ENCODE results near the gene TIE1.

Gene TIE1

DNA sequence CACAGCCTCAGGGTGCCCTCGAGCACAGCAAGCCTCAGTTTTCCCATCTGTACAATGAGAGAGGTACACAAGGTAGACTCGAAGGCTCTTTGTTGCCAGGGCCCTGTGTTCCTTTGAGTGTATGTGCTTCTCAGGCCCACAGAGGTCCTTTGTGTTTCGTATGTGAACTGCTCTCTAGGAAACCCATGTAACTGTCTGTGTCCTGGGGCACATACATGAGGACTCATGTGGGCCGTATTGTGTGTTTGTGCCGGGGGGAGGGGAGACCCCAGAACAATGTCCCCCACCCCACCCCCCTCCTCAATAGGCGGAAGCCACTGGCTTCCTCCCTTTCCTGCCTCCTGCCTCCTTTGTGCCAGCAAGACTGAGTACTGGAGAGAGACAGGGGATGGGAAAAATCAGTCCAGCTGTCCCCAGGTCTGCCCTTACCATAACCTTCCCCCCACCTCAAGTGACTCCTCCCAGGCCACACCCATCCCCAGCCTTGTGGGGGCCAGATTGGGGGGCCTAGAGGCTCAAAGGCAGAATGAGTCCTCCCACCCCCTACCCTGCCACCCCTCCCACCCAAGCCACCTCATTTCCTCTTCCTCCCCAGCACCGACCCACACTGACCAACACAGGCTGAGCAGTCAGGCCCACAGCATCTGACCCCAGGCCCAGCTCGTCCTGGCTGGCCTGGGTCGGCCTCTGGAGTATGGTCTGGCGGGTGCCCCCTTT, at the start of gene TIE1:
TSS of gene TIE1 (plus strand) at position 605 of the 717 bp plus-strand sequence. CDS start at position 695, 90 bp downstream.
- no peak within 1 kb of the TSS for H3K9ac ChIP-seq (ENCODE audit: low read length)
- no peak within 1 kb of the TSS for H3K27ac ChIP-seq (ENCODE audit: low read depth, low read length)

DNA sequence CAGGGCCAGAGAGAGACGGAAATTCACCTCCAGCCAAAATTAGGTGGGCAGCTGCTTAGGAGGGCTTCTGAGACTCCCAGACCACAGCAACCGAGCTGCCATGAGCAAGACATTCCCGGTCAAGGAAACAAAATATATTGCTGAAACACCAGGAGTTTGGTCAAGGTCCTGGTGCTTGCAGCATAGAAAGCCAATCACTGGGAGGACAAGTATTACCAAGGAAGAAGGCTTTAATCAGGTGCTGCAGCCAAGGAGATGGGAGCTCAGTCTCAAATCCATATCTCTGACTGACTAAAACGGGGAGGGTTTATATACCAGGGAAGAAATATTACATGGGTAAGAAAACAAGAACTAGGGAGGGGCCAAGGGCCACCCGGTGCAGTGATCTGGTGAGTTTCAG, 49.8 kb upstream of the TIE1 start:
- Histone ChIP-seq H3K27ac (ENCODE audit: low read depth, low read length) (no peak overlapping the region), H3K4me3 (ENCODE audit: low read depth, low read length) (no peak overlapping the region), H3K27me3 (ENCODE audit: control insufficient read depth, insufficient read depth, low read length) (no peaks in the 10 kb centered on the region)

More for the DNA sequence above, at the start of gene TIE1:
- H3K4me1 ChIP-seq (ENCODE audit: control insufficient read depth, insufficient read depth, low read length), result peaks cover 26% of the 10 kb centered on the region
- H3K36me3 ChIP-seq (ENCODE audit: control insufficient read depth, insufficient read depth, low read length), result no peaks in the 10 kb centered on the region
- no peaks in the 10 kb centered on the region for H3K9me3 ChIP-seq (ENCODE audit: control insufficient read depth, insufficient read depth, low read depth, low read length)
- H3K4me3 ChIP-seq (ENCODE audit: low read depth, low read length), result no peak within 1 kb of the TSS
- no peaks in the 10 kb centered on the region for H3K27me3 ChIP-seq (ENCODE audit: control insufficient read depth, insufficient read depth, low read length)

DNA sequence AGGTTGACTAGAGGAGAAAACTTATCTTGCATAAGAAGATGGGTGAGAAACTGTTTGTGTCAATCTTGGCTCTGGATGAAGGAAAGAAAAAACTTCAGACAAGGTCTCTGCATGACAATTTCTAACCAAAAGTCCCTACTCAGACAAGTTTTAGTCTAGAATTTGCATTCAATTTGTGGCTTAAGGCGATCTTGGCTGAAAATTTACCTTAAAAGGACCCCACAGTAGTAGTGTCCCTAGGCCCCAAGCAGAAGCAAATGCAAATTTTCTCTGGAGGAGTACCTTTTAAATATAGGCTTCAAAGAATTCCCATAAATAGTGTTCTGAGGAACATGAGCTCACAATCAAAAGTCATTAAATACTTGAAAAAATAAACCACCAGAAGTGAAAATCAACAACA, 48.6 kb upstream of the TIE1 start:
- Histone ChIP-seq H3K27ac (ENCODE audit: low read depth, low read length) (no peak overlapping the region), H3K4me3 (ENCODE audit: low read depth, low read length) (no peak overlapping the region), H3K9me3 (ENCODE audit: control insufficient read depth, insufficient read depth, low read depth, low read length) (peaks cover 34% of the 10 kb centered on the region), H3K9ac (ENCODE audit: low read length) (no peak overlapping the region), H3K4me1 (ENCODE audit: control insufficient read depth, insufficient read depth, low read length) (no peaks in the 10 kb centered on the region), H3K36me3 (ENCODE audit: control insufficient read depth, insufficient read depth, low read length) (no peaks in the 10 kb centered on the region), H3K27me3 (ENCODE audit: control insufficient read depth, insufficient read depth, low read length) (0 out of 2 replicates have a peak, but pooled peaks cover 2% of the 10 kb centered on the region)

More for the DNA sequence above, 49.8 kb upstream of the TIE1 start:
- no peaks in the 10 kb centered on the region for H3K4me1 ChIP-seq (ENCODE audit: control insufficient read depth, insufficient read depth, low read length)
- H3K36me3 ChIP-seq (ENCODE audit: control insufficient read depth, insufficient read depth, low read length), result no peaks in the 10 kb centered on the region
- H3K9ac ChIP-seq (ENCODE audit: low read length), result no peak overlapping the region
- H3K9me3 ChIP-seq (ENCODE audit: control insufficient read depth, insufficient read depth, low read depth, low read length), result peaks cover 41% of the 10 kb centered on the region

DNA sequence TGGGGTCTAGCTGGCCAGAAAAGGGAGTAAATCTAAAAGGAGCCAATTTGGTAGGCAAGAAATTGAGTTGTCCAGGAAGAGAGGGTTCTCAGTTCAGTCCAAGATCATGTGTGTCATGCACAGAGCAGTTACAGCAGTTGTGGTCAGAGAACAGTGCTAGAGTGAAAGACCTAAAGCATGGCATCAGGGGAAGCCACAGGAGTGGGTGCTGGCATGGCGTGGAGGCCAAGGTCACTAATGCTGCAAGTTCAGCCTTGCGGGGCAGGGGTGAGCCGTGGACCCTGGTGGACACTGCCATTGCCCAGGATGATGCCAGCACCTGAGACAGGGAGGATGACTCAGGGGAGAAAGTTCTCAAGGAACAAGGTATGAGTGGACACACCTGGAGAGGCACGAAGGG, 47.6 kb upstream of the TIE1 start:
- 0 out of 2 replicates have a peak, but pooled peaks cover 2% of the 10 kb centered on the region for H3K27me3 ChIP-seq (ENCODE audit: control insufficient read depth, insufficient read depth, low read length)
- no peaks in the 10 kb centered on the region for H3K4me1 ChIP-seq (ENCODE audit: control insufficient read depth, insufficient read depth, low read length)
- no peak overlapping the region for H3K9ac ChIP-seq (ENCODE audit: low read length)
- H3K36me3 ChIP-seq (ENCODE audit: control insufficient read depth, insufficient read depth, low read length), result no peaks in the 10 kb centered on the region
- peaks cover 37% of the 10 kb centered on the region for H3K9me3 ChIP-seq (ENCODE audit: control insufficient read depth, insufficient read depth, low read depth, low read length)
- H3K27ac ChIP-seq (ENCODE audit: low read depth, low read length), result no peak overlapping the region
- H3K4me3 ChIP-seq (ENCODE audit: low read depth, low read length), result no peak overlapping the region

DNA sequence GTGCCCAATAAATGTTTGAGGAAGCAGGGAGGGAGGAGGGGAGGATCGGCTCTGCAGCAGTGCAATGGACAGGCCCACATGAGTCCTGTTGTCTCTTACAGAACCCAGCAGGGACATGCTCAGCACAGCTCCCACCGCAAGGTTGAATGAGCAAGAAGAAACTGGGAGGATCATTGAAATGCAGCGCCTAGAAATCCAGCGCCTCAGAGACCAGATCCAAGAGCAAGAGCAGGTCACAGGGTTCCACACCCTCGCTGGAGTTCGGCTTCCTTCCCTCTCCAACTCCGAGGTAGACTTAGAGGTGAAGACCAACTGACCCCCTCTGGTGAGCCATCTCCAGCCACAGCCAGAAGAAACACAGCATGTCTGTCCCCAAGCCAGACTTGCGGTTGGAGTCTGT, 46.9 kb upstream of the TIE1 start:
- Histone ChIP-seq H3K9me3 (ENCODE audit: control insufficient read depth, insufficient read depth, low read depth, low read length) (peaks cover 43% of the 10 kb centered on the region), H3K4me3 (ENCODE audit: low read depth, low read length) (no peak overlapping the region), H3K36me3 (ENCODE audit: control insufficient read depth, insufficient read depth, low read length) (no peaks in the 10 kb centered on the region), H3K27me3 (ENCODE audit: control insufficient read depth, insufficient read depth, low read length) (0 out of 2 replicates have a peak, but pooled peaks cover 2% of the 10 kb centered on the region), H3K9ac (ENCODE audit: low read length) (no peak overlapping the region), H3K4me1 (ENCODE audit: control insufficient read depth, insufficient read depth, low read length) (no peaks in the 10 kb centered on the region), H3K27ac (ENCODE audit: low read depth, low read length) (no peak overlapping the region)

DNA sequence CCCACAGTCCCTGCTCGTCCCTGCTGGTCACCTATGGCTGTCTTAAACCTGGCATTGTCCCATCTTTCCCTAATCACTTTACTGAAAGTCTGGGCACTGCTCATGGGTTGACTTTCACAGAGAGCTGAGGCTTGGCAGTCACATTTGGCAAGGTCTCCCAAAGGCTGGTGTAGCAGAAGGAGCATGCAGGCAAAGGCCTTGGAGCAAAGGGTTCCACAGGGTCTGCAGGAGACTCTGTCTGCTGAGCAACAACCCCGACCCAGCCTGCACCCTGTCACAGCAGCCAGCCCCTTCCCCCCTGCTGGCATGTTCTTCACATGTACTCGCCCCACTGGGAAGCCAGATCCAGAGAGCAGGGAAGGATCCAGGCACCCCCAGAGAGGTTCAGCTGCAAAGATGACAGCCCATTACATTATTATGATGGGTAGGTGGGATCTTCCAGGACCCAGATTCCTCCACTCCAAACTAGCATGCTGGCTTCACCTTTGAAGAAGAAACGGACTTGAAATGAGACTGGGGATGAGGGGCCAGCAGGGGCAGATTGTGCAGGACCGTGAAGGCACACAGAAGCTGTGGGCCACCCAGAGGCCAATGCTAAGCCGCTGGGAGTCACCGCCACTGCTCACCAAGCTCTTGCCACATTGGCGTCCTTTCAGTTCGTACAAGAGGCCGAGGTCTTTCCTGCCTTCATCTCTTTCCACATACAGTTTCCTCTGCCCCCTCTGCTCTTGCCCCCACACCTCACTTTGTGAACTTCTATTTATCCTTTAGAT, 45.2 kb upstream of the TIE1 start:
- Histone ChIP-seq H3K4me1 (ENCODE audit: control insufficient read depth, insufficient read depth, low read length) (no peaks in the 10 kb centered on the region), H3K27me3 (ENCODE audit: control insufficient read depth, insufficient read depth, low read length) (0 out of 2 replicates have a peak, but pooled peaks cover 2% of the 10 kb centered on the region), H3K9me3 (ENCODE audit: control insufficient read depth, insufficient read depth, low read depth, low read length) (peaks cover 41% of the 10 kb centered on the region), H3K27ac (ENCODE audit: low read depth, low read length) (no peak overlapping the region), H3K4me3 (ENCODE audit: low read depth, low read length) (no peak overlapping the region), H3K9ac (ENCODE audit: low read length) (no peak overlapping the region), H3K36me3 (ENCODE audit: control insufficient read depth, insufficient read depth, low read length) (no peaks in the 10 kb centered on the region)

DNA sequence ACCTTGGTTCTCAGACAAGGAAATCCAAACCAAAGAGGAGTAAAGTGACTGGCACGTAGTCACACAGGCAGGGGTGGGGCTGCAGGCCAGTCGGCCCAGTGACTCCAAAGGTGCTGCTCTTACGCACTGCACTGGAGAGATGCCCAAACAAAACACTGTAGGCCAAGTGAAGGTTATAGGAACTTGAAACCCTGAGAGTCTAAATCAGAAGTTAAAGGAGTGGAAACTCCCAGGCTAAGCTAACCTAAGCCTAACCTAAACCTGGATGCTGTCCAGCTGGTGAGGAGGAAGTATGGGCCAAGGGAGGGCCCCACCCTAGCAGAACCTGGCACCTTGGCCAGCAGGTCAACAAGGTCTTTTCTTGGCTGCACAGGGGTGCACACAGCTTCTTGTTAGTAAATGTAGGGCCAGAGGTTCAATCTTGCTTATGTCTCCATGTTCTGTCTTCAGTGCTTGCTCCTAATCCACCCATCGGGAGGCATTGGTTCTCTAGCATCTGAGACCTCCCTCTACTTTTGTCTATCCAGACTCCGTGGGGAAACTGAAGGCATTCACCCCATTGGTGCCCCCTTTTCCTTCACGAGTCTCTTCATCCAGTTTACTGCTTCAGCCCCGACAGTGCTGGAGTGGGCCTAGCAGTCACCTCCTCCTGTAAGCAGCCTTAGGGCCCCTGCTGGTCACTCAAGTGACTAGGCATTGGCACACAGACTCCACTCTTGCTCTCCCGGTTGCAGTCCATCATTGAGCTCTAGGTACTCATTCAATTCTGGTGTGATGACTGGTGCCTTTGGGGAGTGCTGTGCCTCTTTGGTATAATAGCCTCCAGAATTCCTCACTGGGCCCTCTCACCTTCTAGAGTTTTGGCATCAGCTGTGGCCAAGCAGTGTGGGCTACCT, 43.9 kb upstream of the TIE1 start:
- Histone ChIP-seq H3K27me3 (ENCODE audit: control insufficient read depth, insufficient read depth, low read length) (0 out of 2 replicates have a peak, but pooled peaks cover 2% of the 10 kb centered on the region), H3K4me3 (ENCODE audit: low read depth, low read length) (no peak overlapping the region), H3K9ac (ENCODE audit: low read length) (no peak overlapping the region), H3K9me3 (ENCODE audit: control insufficient read depth, insufficient read depth, low read depth, low read length) (peaks cover 38% of the 10 kb centered on the region), H3K27ac (ENCODE audit: low read depth, low read length) (no peak overlapping the region), H3K4me1 (ENCODE audit: control insufficient read depth, insufficient read depth, low read length) (no peaks in the 10 kb centered on the region), H3K36me3 (ENCODE audit: control insufficient read depth, insufficient read depth, low read length) (no peaks in the 10 kb centered on the region)

DNA sequence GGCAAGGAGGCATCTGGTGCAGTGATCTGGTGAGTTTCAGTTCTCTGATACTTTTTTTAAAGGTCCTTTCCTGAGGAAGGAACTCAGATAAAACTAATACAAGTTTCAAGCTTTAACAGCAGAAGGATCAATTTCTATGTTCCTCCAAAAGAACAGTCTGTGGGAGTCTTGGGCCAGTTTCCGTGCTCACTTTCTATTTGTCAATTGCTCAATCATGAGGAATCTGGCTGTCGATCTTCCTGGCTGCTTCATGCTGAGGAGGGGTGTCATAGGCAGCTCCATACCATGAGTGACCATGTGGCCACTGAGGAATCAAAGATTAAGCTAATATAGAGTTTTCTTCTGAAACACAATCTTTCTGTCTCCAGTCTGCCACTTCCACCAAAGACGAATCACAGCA, 42.4 kb upstream of the TIE1 start:
- Histone ChIP-seq H3K4me3 (ENCODE audit: low read depth, low read length) (no peak overlapping the region), H3K4me1 (ENCODE audit: control insufficient read depth, insufficient read depth, low read length) (no peaks in the 10 kb centered on the region), H3K27ac (ENCODE audit: low read depth, low read length) (no peak overlapping the region), H3K27me3 (ENCODE audit: control insufficient read depth, insufficient read depth, low read length) (0 out of 2 replicates have a peak, but pooled peaks cover 2% of the 10 kb centered on the region), H3K9ac (ENCODE audit: low read length) (no peak overlapping the region), H3K9me3 (ENCODE audit: control insufficient read depth, insufficient read depth, low read depth, low read length) (peaks cover 45% of the 10 kb centered on the region), H3K36me3 (ENCODE audit: control insufficient read depth, insufficient read depth, low read length) (no peaks in the 10 kb centered on the region)

DNA sequence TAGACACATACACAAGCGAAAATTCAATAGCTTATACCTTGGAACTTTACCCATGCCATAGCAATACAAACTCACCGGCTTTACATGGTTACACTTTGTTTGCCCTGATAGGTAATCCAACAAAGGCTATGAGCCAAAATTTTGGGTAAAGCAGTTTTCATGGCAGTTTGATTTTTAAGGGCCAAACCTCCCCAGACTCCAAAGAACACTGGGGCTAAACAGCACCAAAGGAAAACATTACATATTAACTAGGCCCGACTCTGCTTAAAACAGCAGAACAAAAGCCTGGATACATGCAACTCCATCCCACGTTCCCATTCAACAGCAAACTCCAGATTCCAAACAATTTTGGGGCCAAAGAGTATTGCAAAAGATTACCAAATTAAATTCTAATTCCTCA, 35.4 kb upstream of the TIE1 start:
- H3K27ac ChIP-seq (ENCODE audit: low read depth, low read length), result no peak overlapping the region

DNA sequence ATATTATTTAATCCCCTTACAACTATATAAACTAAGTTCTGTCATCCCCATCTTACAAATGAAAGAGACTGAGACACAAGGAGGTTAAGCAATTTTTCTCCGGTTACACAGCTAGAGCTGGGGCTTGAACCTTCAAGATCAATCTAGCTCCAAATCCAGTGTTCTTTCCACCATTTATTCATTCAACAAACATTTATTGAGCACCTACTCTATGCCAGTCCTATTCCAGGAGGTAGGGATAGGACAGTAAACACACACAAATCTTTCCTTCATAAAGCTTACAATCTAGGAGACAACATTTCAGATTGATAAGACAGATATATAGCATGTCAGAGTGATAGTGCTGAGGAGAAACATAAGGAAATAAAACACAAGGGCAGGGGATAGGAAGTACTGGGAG, 33.9 kb upstream of the TIE1 start:
- no peaks in the 10 kb centered on the region for H3K27me3 ChIP-seq (ENCODE audit: control insufficient read depth, insufficient read depth, low read length)

More for the DNA sequence above, 35.4 kb upstream of the TIE1 start:
- H3K9me3 ChIP-seq (ENCODE audit: control insufficient read depth, insufficient read depth, low read depth, low read length), result peaks cover 30% of the 10 kb centered on the region
- peaks cover 11% of the 10 kb centered on the region for H3K4me1 ChIP-seq (ENCODE audit: control insufficient read depth, insufficient read depth, low read length)
- no peaks in the 10 kb centered on the region for H3K27me3 ChIP-seq (ENCODE audit: control insufficient read depth, insufficient read depth, low read length)
- H3K4me3 ChIP-seq (ENCODE audit: low read depth, low read length), result no peak overlapping the region
- no peaks in the 10 kb centered on the region for H3K36me3 ChIP-seq (ENCODE audit: control insufficient read depth, insufficient read depth, low read length)
- H3K9ac ChIP-seq (ENCODE audit: low read length), result no peak overlapping the region

More for the DNA sequence above, 33.9 kb upstream of the TIE1 start:
- no peak overlapping the region for H3K27ac ChIP-seq (ENCODE audit: low read depth, low read length)
- peaks cover 21% of the 10 kb centered on the region for H3K9me3 ChIP-seq (ENCODE audit: control insufficient read depth, insufficient read depth, low read depth, low read length)
- no peak overlapping the region for H3K4me3 ChIP-seq (ENCODE audit: low read depth, low read length)
- peaks cover 22% of the 10 kb centered on the region for H3K4me1 ChIP-seq (ENCODE audit: control insufficient read depth, insufficient read depth, low read length)
- no peaks in the 10 kb centered on the region for H3K36me3 ChIP-seq (ENCODE audit: control insufficient read depth, insufficient read depth, low read length)
- H3K9ac ChIP-seq (ENCODE audit: low read length), result no peak overlapping the region
